ENCODE data around the gene KIAA0586.

GRCh38 chr14:58484176-58484575 is 56.7 kb downstream of the KIAA0586 start:
- TF ChIP-seq, protein P1, sequence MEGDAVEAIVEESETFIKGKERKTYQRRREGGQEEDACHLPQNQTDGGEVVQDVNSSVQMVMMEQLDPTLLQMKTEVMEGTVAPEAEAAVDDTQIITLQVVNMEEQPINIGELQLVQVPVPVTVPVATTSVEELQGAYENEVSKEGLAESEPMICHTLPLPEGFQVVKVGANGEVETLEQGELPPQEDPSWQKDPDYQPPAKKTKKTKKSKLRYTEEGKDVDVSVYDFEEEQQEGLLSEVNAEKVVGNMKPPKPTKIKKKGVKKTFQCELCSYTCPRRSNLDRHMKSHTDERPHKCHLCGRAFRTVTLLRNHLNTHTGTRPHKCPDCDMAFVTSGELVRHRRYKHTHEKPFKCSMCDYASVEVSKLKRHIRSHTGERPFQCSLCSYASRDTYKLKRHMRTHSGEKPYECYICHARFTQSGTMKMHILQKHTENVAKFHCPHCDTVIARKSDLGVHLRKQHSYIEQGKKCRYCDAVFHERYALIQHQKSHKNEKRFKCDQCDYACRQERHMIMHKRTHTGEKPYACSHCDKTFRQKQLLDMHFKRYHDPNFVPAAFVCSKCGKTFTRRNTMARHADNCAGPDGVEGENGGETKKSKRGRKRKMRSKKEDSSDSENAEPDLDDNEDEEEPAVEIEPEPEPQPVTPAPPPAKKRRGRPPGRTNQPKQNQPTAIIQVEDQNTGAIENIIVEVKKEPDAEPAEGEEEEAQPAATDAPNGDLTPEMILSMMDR (conservative IDR thresholded peaks at IDR 0.05 in 1 of 2, IDR thresholded peaks at IDR 0.05 in 1 of 2; ENCODE audit: extremely low read depth in 1 of 2, insufficient read depth in 1 of 2, low read depth in 1 of 2, low read length in 2 of 2), result no peak
- no peak for TF ChIP-seq EZH2 (IDR thresholded peaks at IDR 0.05; ENCODE audit: borderline replicate concordance, low read length)
